ENCODE results near the gene ZNF408. TPM values are rescaled to one million over a fixed set of nuclear protein-coding genes. Genes with fewer than 3 reads are reported as not detected.

Gene ZNF408
- total and polyA plus RNA-seq, 2 experiments from 2014 or later: 7.8 to 10.7 TPM

- no peaks in the 10 kb centered on the region for H3K9me3 ChIP-seq (ENCODE audit: low read depth)
- H2AFZ ChIP-seq: no peak overlapping the region
- H3K4me2 ChIP-seq: no peak overlapping the region
- 95% methylated on average over 15 of the region's 15 CpGs for WGBS (ENCODE audit: low lambda C conversion rate, missing lambda C conversion rate)
- no peaks in the 10 kb centered on the region for H3K9me2 ChIP-seq (replicated peaks; ENCODE audit: insufficient read depth)
- H3K4me3 ChIP-seq: no peak overlapping the region
- DNase-seq (ENCODE audit: low spot score): no peak
- no peak overlapping the region for H3K27ac ChIP-seq
- no peaks in the 10 kb centered on the region for H3K4me1 ChIP-seq (ENCODE audit: insufficient read depth)
- no peak for TF ChIP-seq CTCF (IDR thresholded peaks at IDR 0.05; ENCODE audit: poor library complexity)
- no peak for TF ChIP-seq EZH2 (IDR thresholded peaks at IDR 0.05; ENCODE audit: borderline replicate concordance)
- no peak for TF ChIP-seq EZH2phosphoT487 (IDR thresholded peaks at IDR 0.05; ENCODE audit: low read depth, severe bottlenecking, unreplicated experiment)
- H4K20me1 ChIP-seq (ENCODE audit: insufficient read depth, poor library complexity, severe bottlenecking): no peaks in the 10 kb centered on the region
- H3K36me3 ChIP-seq (replicated peaks; ENCODE audit: insufficient read depth, low read depth): no peaks in the 10 kb centered on the region
- no peaks in the 10 kb centered on the region for H3K79me2 ChIP-seq
- no peaks in the 10 kb centered on the region for H3K27me3 ChIP-seq
These were observed 13.7 kb upstream of the ZNF408 start for GRCh38 chr11:46686886-46687795.

GRCh38 chr11:46690702-46691101 lies 10.1 kb upstream of the ZNF408 start:
- Histone ChIP-seq H3K79me2 (no peaks in the 10 kb centered on the region), H3K9me3 (ENCODE audit: low read depth) (no peaks in the 10 kb centered on the region), H3K4me1 (ENCODE audit: insufficient read depth) (no peaks in the 10 kb centered on the region), H3K27me3 (no peaks in the 10 kb centered on the region), H3K36me3 (replicated peaks; ENCODE audit: insufficient read depth, low read depth) (no peaks in the 10 kb centered on the region), H4K20me1 (ENCODE audit: insufficient read depth, poor library complexity, severe bottlenecking) (no peaks in the 10 kb centered on the region), H3K4me3 (no peak overlapping the region), H3K9me2 (replicated peaks; ENCODE audit: insufficient read depth) (no peaks in the 10 kb centered on the region), H3K4me2 (no peak overlapping the region), H3K27ac (no peak overlapping the region), H2AFZ (no peak overlapping the region)
- no peak for DNase-seq (ENCODE audit: low spot score)
- 87% methylated on average over 1 of the region's 1 CpG for WGBS (ENCODE audit: low lambda C conversion rate, missing lambda C conversion rate)
- TF ChIP-seq EZH2 (IDR thresholded peaks at IDR 0.05; ENCODE audit: borderline replicate concordance) (no peak), EZH2phosphoT487 (IDR thresholded peaks at IDR 0.05; ENCODE audit: low read depth, severe bottlenecking, unreplicated experiment) (no peak), CTCF (IDR thresholded peaks at IDR 0.05; ENCODE audit: poor library complexity) (no peak)

- Histone ChIP-seq H3K4me1 (ENCODE audit: insufficient read depth) (no peaks in the 10 kb centered on the region), H3K4me3 (no peak overlapping the region), H3K79me2 (peaks cover 3% of the 10 kb centered on the region), H3K36me3 (replicated peaks; ENCODE audit: insufficient read depth, low read depth) (no peaks in the 10 kb centered on the region), H2AFZ (no peak overlapping the region), H4K20me1 (ENCODE audit: insufficient read depth, poor library complexity, severe bottlenecking) (no peaks in the 10 kb centered on the region), H3K9me2 (replicated peaks; ENCODE audit: insufficient read depth) (no peaks in the 10 kb centered on the region), H3K27ac (no peak overlapping the region), H3K4me2 (no peak overlapping the region), H3K9me3 (ENCODE audit: low read depth) (no peaks in the 10 kb centered on the region), H3K27me3 (no peaks in the 10 kb centered on the region)
- TF ChIP-seq EZH2phosphoT487 (IDR thresholded peaks at IDR 0.05; ENCODE audit: low read depth, severe bottlenecking, unreplicated experiment): no peak
- TF ChIP-seq EZH2 (IDR thresholded peaks at IDR 0.05; ENCODE audit: borderline replicate concordance): no peak
- no peak for DNase-seq (ENCODE audit: low spot score)
- WGBS (ENCODE audit: low lambda C conversion rate, missing lambda C conversion rate): 96% methylated on average over 4 of the region's 4 CpGs
These were observed 8.4 kb upstream of the ZNF408 start for GRCh38 chr11:46692450-46692849.

GRCh38 chr11:46693597-46694012 lies 7.2 kb upstream of the ZNF408 start:
- TF ChIP-seq CTCF (IDR thresholded peaks at IDR 0.05; ENCODE audit: poor library complexity) (no peak), EZH2phosphoT487 (IDR thresholded peaks at IDR 0.05; ENCODE audit: low read depth, severe bottlenecking, unreplicated experiment) (no peak), EZH2 (IDR thresholded peaks at IDR 0.05; ENCODE audit: borderline replicate concordance) (no peak)
- no peaks in the 10 kb centered on the region for H3K9me3 ChIP-seq (ENCODE audit: low read depth)
- peak; percentile 39 for DNase-seq (ENCODE audit: low spot score)
- no peak overlapping the region for H2AFZ ChIP-seq
- no peaks in the 10 kb centered on the region for H3K9me2 ChIP-seq (replicated peaks; ENCODE audit: insufficient read depth)
- no peaks in the 10 kb centered on the region for H3K27me3 ChIP-seq
- H3K36me3 ChIP-seq (replicated peaks; ENCODE audit: insufficient read depth, low read depth): no peaks in the 10 kb centered on the region
- 74% methylated on average over 2 of the region's 2 CpGs for WGBS (ENCODE audit: low lambda C conversion rate, missing lambda C conversion rate)
- H3K4me3 ChIP-seq: no peak overlapping the region
- H3K27ac ChIP-seq: no peak overlapping the region
- H4K20me1 ChIP-seq (ENCODE audit: insufficient read depth, poor library complexity, severe bottlenecking): peaks cover 5% of the 10 kb centered on the region
- H3K4me1 ChIP-seq (ENCODE audit: insufficient read depth): peaks cover under 1% of the 10 kb centered on the region
- peaks cover 15% of the 10 kb centered on the region for H3K79me2 ChIP-seq
- no peak overlapping the region for H3K4me2 ChIP-seq
